H1 (cell line): ENCODE data around the gene SLC43A1. TPM values are rescaled to one million over a fixed set of nuclear protein-coding genes. Genes with fewer than 3 reads are reported as not detected.
A peak's percentile ranks its signal among the peaks of the same experiment; 100 is the strongest.

ENCODE experiments used
- CTCF ChIA-PET: fragments of 300-600 bp; sonication (Branson Sonifier 250); formaldehyde crosslinking; loops from one replicate; lab custom pipeline; 2021; ENCODE audit not compliant: partially characterized antibody; lab: Charles Lee
- POLR2A ChIA-PET: fragments of 300-600 bp; sonication (Branson Sonifier 250); formaldehyde crosslinking; loops from one replicate; lab custom pipeline; 2021; ENCODE audit warnings: inconsistent platforms; ENCODE audit not compliant: partially characterized antibody; lab: Charles Lee
- DNase-seq, 2 experiments: peaks; one replicate each; pipeline versions ENCODE4 v3.0.0 to v3.0.0-alpha.2; 2010 to 2022; ENCODE audit warnings: low spot score in 2 of 2, low read depth in 1 of 2, mixed read lengths in 1 of 2
- FAIRE-seq: peaks from 2 replicates; lab custom pipeline; 2011; peaks lifted over from hg19 to GRCh38; lab: Jason Lieb, UNC
- H2AFZ ChIP-seq: 2 replicates; pipeline ENCODE4 v1.8.1; 2012; ENCODE audit warnings: low read length, inconsistent platforms
- H2AK5ac ChIP-seq: 2 replicates; pipeline ENCODE4 v1.6.1; 2013; ENCODE audit warnings: low read depth, low read length
- H2BK120ac ChIP-seq: replicated peaks from 2 replicates; pipeline ENCODE3; 2013; ENCODE audit warnings: low read depth, low read length, inconsistent platforms
- H2BK12ac ChIP-seq: 2 replicates; pipeline ENCODE4 v1.6.1; 2013; ENCODE audit warnings: low read depth, low read length
- H2BK15ac ChIP-seq: 2 replicates; pipeline ENCODE4 v1.6.1; 2013; ENCODE audit warnings: low read length
- H2BK20ac ChIP-seq: 2 replicates; pipeline ENCODE4 v1.6.1; 2013; ENCODE audit warnings: low read length
- H2BK5ac ChIP-seq: 2 replicates; pipeline ENCODE4 v1.6.1; 2013; ENCODE audit warnings: low read depth, low read length
- H3K14ac ChIP-seq: 2 replicates; pipeline ENCODE4 v1.6.1; 2013; ENCODE audit warnings: inconsistent platforms; ENCODE audit not compliant: insufficient read length
- H3K18ac ChIP-seq: 2 replicates; pipeline ENCODE4 v1.6.1; 2013; ENCODE audit warnings: low read length; ENCODE audit errors: extremely low read depth
- H3K23ac ChIP-seq: 2 replicates; pipeline ENCODE4 v1.6.1; 2013; ENCODE audit warnings: inconsistent platforms; ENCODE audit not compliant: insufficient read length
- H3K23me2 ChIP-seq: 2 replicates; pipeline ENCODE4 v1.6.1; 2013; ENCODE audit warnings: low read depth, low read length
- H3K27ac ChIP-seq: 2 replicates; pipeline ENCODE4 v1.6.1; 2011; ENCODE audit warnings: low read depth, low read length, inconsistent platforms
- H3K27me3 ChIP-seq, 4 experiments: replicated peaks in 1 of 4; 1 replicate in 1 of 4; 2 replicates in 3 of 4; pipeline versions ENCODE4 v1.6.1 to v1.8.1; 2011 to 2013; ENCODE audit warnings: low read length in 3 of 4, mild to moderate bottlenecking in 3 of 4, inconsistent platforms in 2 of 4, mixed read lengths in 2 of 4, moderate library complexity in 1 of 4; ENCODE audit not compliant: control insufficient read depth in 3 of 4, insufficient read depth in 3 of 4; ENCODE audit errors: extremely low read depth in 1 of 4
- H3K36me3 ChIP-seq, 4 experiments: 2 replicates each; pipeline versions ENCODE4 v1.6.1 to v1.8.1; 2011 to 2013; ENCODE audit warnings: mild to moderate bottlenecking in 4 of 4, low read length in 3 of 4, moderate library complexity in 2 of 4, control low read depth in 1 of 4, inconsistent platforms in 1 of 4; ENCODE audit not compliant: insufficient read depth in 4 of 4, control insufficient read depth in 2 of 4
- H3K4ac ChIP-seq: replicated peaks from 2 replicates; pipeline ENCODE3; 2013; ENCODE audit warnings: low read length, low read depth, mixed read lengths, inconsistent platforms; ENCODE audit not compliant: insufficient read length
- H3K4me1 ChIP-seq, 4 experiments: replicated peaks in 1 of 4; 1 replicate in 1 of 4; 2 replicates in 3 of 4; pipeline versions ENCODE4 v1.6.1 to v1.8.1; 2011 to 2013; ENCODE audit warnings: low read length in 3 of 4, inconsistent platforms in 2 of 4, mixed read lengths in 1 of 4; ENCODE audit not compliant: insufficient read depth in 4 of 4, control insufficient read depth in 3 of 4
- H3K4me2 ChIP-seq, 2 experiments: 2 replicates each; pipeline versions ENCODE4 v1.6.1 to v1.8.1; 2011 to 2013; ENCODE audit warnings: low read depth in 2 of 2, low read length in 2 of 2, control low read depth in 1 of 2, inconsistent platforms in 1 of 2, mild to moderate bottlenecking in 1 of 2; ENCODE audit not compliant: insufficient read depth in 1 of 2
- H3K4me3 ChIP-seq, 4 experiments: fragments of 200-600, 300-600 bp in 1 of 4; sonication (generic), shearing (Covaris generic), sonication (Bioruptor Twin) in 1 of 4; 2 replicates each; pipeline versions ENCODE4 v1.5.1 to v1.8.1; 2011 to 2016; ENCODE audit warnings: low read length in 4 of 4, low read depth in 3 of 4, control low read depth in 2 of 4, inconsistent platforms in 2 of 4, mild to moderate bottlenecking in 2 of 4, mixed read lengths in 1 of 4, moderate library complexity in 1 of 4; ENCODE audit not compliant: insufficient read depth in 2 of 4; ENCODE audit errors: extremely low read depth in 1 of 4
- H3K56ac ChIP-seq: replicated peaks from 2 replicates; pipeline ENCODE3; 2013; ENCODE audit warnings: low read depth, mild to moderate bottlenecking, mixed read lengths, low read length, inconsistent platforms; ENCODE audit not compliant: insufficient read length
- H3K79me1 ChIP-seq: 2 replicates; pipeline ENCODE4 v1.6.1; 2013; ENCODE audit warnings: low read depth, low read length, control low read depth
- H3K79me2 ChIP-seq, 2 experiments: 2 replicates each; pipeline versions ENCODE4 v1.6.1 to v1.8.1; 2012 to 2013; ENCODE audit warnings: low read length in 2 of 2, mild to moderate bottlenecking in 2 of 2, inconsistent platforms in 1 of 2; ENCODE audit not compliant: insufficient read depth in 2 of 2, control insufficient read depth in 1 of 2
- H3K9ac ChIP-seq, 4 experiments: replicated peaks in 1 of 4; 1 replicate in 1 of 4; 2 replicates in 3 of 4; pipeline versions ENCODE4 v1.6.1 to v1.8.1; 2011 to 2013; ENCODE audit warnings: low read depth in 3 of 4, low read length in 3 of 4, control low read depth in 2 of 4, mild to moderate bottlenecking in 2 of 4, moderate library complexity in 2 of 4, inconsistent platforms in 1 of 4; ENCODE audit errors: extremely low read depth in 1 of 4
- H3K9me3 ChIP-seq, 2 experiments: 2 replicates each; pipeline versions ENCODE4 v1.6.1 to v1.8.1; 2012 to 2013; ENCODE audit warnings: mild to moderate bottlenecking in 2 of 2, moderate library complexity in 2 of 2, control low read depth in 1 of 2, inconsistent platforms in 1 of 2, low read depth in 1 of 2, low read length in 1 of 2, mixed read lengths in 1 of 2; ENCODE audit not compliant: insufficient read depth in 2 of 2
- H4K20me1 ChIP-seq, 2 experiments: replicated peaks in 1 of 2; 2 replicates each; pipeline versions ENCODE3 to v1.8.1; 2011 to 2013; ENCODE audit warnings: inconsistent platforms in 2 of 2, low read length in 2 of 2, mild to moderate bottlenecking in 1 of 2; ENCODE audit not compliant: insufficient read depth in 2 of 2, control insufficient read depth in 1 of 2
- H4K5ac ChIP-seq: 2 replicates; pipeline ENCODE4 v1.6.1; 2013; ENCODE audit warnings: low read length, low read depth, mixed read lengths, inconsistent platforms; ENCODE audit not compliant: insufficient read length
- H4K8ac ChIP-seq: 2 replicates; pipeline ENCODE4 v1.8.0; 2013; ENCODE audit warnings: mild to moderate bottlenecking, moderate library complexity, low read length, inconsistent platforms; ENCODE audit not compliant: insufficient read depth; ENCODE audit errors: extremely low read depth
- H4K91ac ChIP-seq: replicated peaks from 2 replicates; pipeline ENCODE3; 2013; ENCODE audit warnings: low read length, mixed read lengths, inconsistent platforms; ENCODE audit not compliant: insufficient read length
- CTCF ChIP-seq, 3 experiments: IDR thresholded peaks; 1 replicate in 2 of 3; 2 replicates in 1 of 3; pipeline versions ENCODE4 v1.5.1 to v1.6.1; 2011; ENCODE audit warnings: low read length in 3 of 3, mild to moderate bottlenecking in 3 of 3, inconsistent platforms in 2 of 3, low read depth in 1 of 3, moderate library complexity in 1 of 3; ENCODE audit not compliant: insufficient read depth in 1 of 3; ENCODE audit errors: control extremely low read depth in 1 of 3
- JUND ChIP-seq: IDR thresholded peaks from 2 replicates; pipeline ENCODE4 v1.6.1; 2011; ENCODE audit warnings: mild to moderate bottlenecking, improper control_type of control experiment, low read length
- KDM4A ChIP-seq: IDR thresholded peaks from one replicate; pipeline ENCODE4 v1.7.1; 2012; ENCODE audit warnings: low read depth, mild to moderate bottlenecking, moderate library complexity, low read length, inconsistent platforms; ENCODE audit not compliant: severe bottlenecking
- RAD21 ChIP-seq, 2 experiments: IDR thresholded peaks in 1 of 2; conservative IDR thresholded peaks in 1 of 2; 2 replicates each; pipeline ENCODE4 v1.6.1; 2011; ENCODE audit warnings: low read depth in 2 of 2, low read length in 2 of 2, improper control_type of control experiment in 1 of 2, inconsistent platforms in 1 of 2, mild to moderate bottlenecking in 1 of 2, moderate library complexity in 1 of 2
- whole genome bisulfite sequencing, 2 experiments: shearing (Covaris generic) in 1 of 2; methylation state at CpG; one replicate each; pipeline versions ENCODE4 v1.1.6 to v1.1.7; 2013 to 2015; ENCODE audit warnings: low lambda C conversion rate in 2 of 2, mixed read lengths in 2 of 2, inconsistent platforms in 1 of 2, low coverage in 1 of 2, missing lambda C conversion rate in 1 of 2; ENCODE audit not compliant: insufficient replicate concordance in 2 of 2, insufficient coverage in 1 of 2, insufficient read length in 1 of 2; ENCODE audit errors: extremely low coverage in 1 of 2, missing lambda C conversion rate in 1 of 2; 5-methylcytosine and 5-hydroxymethylcytosine counted together
- polyA plus RNA-seq, 7 experiments: library from polyadenylated mRNA; depleted of rRNA in 3 of 7; stranded (reverse) in 5 of 7; unstranded in 2 of 7; fragments of >200 nt in 5 of 7; fragments of 200-250 nt in 2 of 7; gene quantifications; 1 replicate in 5 of 7; 2 replicates in 1 of 7; 4 replicates in 1 of 7; pipeline versions ENCODE4 v1.2.1 to v1.2.3, GENCODE V29; 2011 to 2013; ENCODE audit warnings: missing spikeins in 2 of 7, mixed read lengths in 2 of 7
- total RNA-seq: library from RNA; stranded (reverse); fragmentation: NEBNext Ultra II Directional; extraction: Animal tissue kit (Norgen Biotek cat#: 25700); gene quantifications from 2 replicates; pipeline ENCODE4 v1.2.1, GENCODE V29; 2021

Gene SLC43A1
- total and polyA plus RNA-seq, 2 of the 8 experiments (the other 6 are each of a cell fraction or from before 2014, with no cell fraction given), result 34.5 to 58.0 TPM

- Histone ChIP-seq H3K27me3 (no peaks in the 10 kb centered on the region), H3K9me3 (no peaks in the 10 kb centered on the region), H4K5ac (no peak overlapping the region), H3K14ac (no peak overlapping the region), H2BK12ac (0 out of 2 replicates have a peak overlapping the region, but pooled peaks have one; percentile 10), H3K23ac (no peak overlapping the region), H3K4me1 (peaks cover 4 to 7% (median 4%) of the 10 kb centered on the region in 4 experiments; a peak in 6 of 7 replicates), H3K79me1 (no peaks in the 10 kb centered on the region), H3K18ac (peak overlapping the region; percentile 51; the same call in 1 of the 2 replicates), H3K79me2 (peaks cover 0 to 29% of the 10 kb centered on the region in 2 experiments; a peak in 2 of 4 replicates), H4K20me1 (peaks cover 0 to 3% of the 10 kb centered on the region in 2 experiments), H4K91ac (no peak overlapping the region), H2BK15ac (no peak overlapping the region), H4K8ac (no peak overlapping the region), H2BK20ac (no peak overlapping the region), H3K36me3 (peaks cover 2 to 11% (median 5%) of the 10 kb centered on the region in 4 experiments; a peak in 4 of 8 replicates), H3K4me2 (no peak overlapping the region), H2BK120ac (no peak overlapping the region), H2BK5ac (peak overlapping the region; percentile 22; the same call in 1 of the 2 replicates), H3K4me3 (no peak overlapping the region), H3K23me2 (peaks cover 6% of the 10 kb centered on the region; the same call in 1 of the 2 replicates), H3K27ac (no peak overlapping the region), H3K4ac (no peak overlapping the region), H2AK5ac (no peak overlapping the region), H2AFZ (no peak overlapping the region), H3K56ac (no peak overlapping the region), H3K9ac (no peak overlapping the region)
- POLR2A ChIA-PET, result interaction anchor here (0.7 to 7.1 kb wide), 5 partner anchors 15 to 89 kb away, joined by 3 to 95 read pairs (median 4); partner anchors contain the start of gene YPEL4
- TF ChIP-seq RAD21 (IDR thresholded peaks at IDR 0.05 in 1 of 2, conservative IDR thresholded peaks at IDR 0.05 in 1 of 2; ENCODE audit: low read depth in 2 of 2, low read length in 2 of 2) (peak; percentile 73 to 79), KDM4A (no peak), CTCF (IDR thresholded peaks at IDR 0.05; ENCODE audit: control extremely low read depth in 1 of 3, insufficient read depth in 1 of 3, low read depth in 1 of 3, low read length in 3 of 3) (peak in 2 of 3 experiments; percentile 54 to 57; a peak in 3 of 4 replicates), JUND (no peak)
- CTCF ChIA-PET, result interaction anchor here (0.6 to 4.9 kb wide), 25 partner anchors 9 to 227 kb away, joined by 3 to 41 read pairs (median 4); partner anchors contain the start of genes SSRP1 and TIMM10
- DNase-seq, result no peak
- peak; percentile 65 for FAIRE-seq
- WGBS, 2 experiments, result 85% methylated on average over 4 of the region's 4 CpGs; no CpG with 5 or more reads in 1 of the 2 experiments
Observed at GRCh38 chr11:57562596-57562995, 47.1 kb upstream of the SLC43A1 start.
